ENCODE data around the gene HCFC2. TPM values are rescaled to one million over a fixed set of nuclear protein-coding genes. Genes with fewer than 3 reads are reported as not detected.

HCFC2 gene
- total and polyA plus RNA-seq, 2 of the 8 experiments (the other 6 are each of a cell fraction or from before 2014, with no cell fraction given), result 0.62 to 1.8 TPM

GRCh38 chr12:104091136-104091535 is 26.8 kb downstream of the HCFC2 start:
- 85% methylated on average over 4 of the region's 4 CpGs; no CpG with 5 or more reads in 1 of the 2 experiments for WGBS, 2 experiments (ENCODE audit: extremely low coverage in 1 of 2, insufficient coverage in 1 of 2, insufficient read length in 1 of 2, insufficient replicate concordance in 2 of 2, low coverage in 1 of 2, low lambda C conversion rate in 2 of 2, missing lambda C conversion rate in 1 of 2)
- CTCF ChIA-PET (ENCODE audit: partially characterized antibody), result interaction anchor here (1.4 to 3.2 kb wide), 3 partner anchors 9 to 35 kb away, joined by 5 to 15 read pairs (median 6); no protein-coding TSS in a partner anchor
- TF ChIP-seq RFX5 (IDR thresholded peaks at IDR 0.05; ENCODE audit: borderline replicate concordance, low read depth, low read length) (no peak), ATF2 (IDR thresholded peaks at IDR 0.05; ENCODE audit: low read length) (no peak), CHD2 (IDR thresholded peaks at IDR 0.05; ENCODE audit: low read length) (no peak), SIN3A (conservative IDR thresholded peaks at IDR 0.05 in 1 of 2, IDR thresholded peaks at IDR 0.05 in 1 of 2; ENCODE audit: low read depth in 1 of 2, low read length in 2 of 2) (no peak), FOSL1 (IDR thresholded peaks at IDR 0.05; ENCODE audit: insufficient read depth, low read depth, low read length) (no peak), JUN (IDR thresholded peaks at IDR 0.05; ENCODE audit: low read depth, low read length) (no peak), SRF (IDR thresholded peaks at IDR 0.05; ENCODE audit: low read depth, low read length) (no peak), TBP (IDR thresholded peaks at IDR 0.05; ENCODE audit: low read depth, low read length) (no peak), KDM5A (IDR thresholded peaks at IDR 0.05; ENCODE audit: low read length) (no peak), SP1 (IDR thresholded peaks at IDR 0.05; ENCODE audit: low read depth, low read length) (no peak), CTBP2 (IDR thresholded peaks at IDR 0.05; ENCODE audit: borderline replicate concordance, insufficient read depth, insufficient read length, low read length) (no peak), SIRT6 (IDR thresholded peaks at IDR 0.05; ENCODE audit: low read length) (no peak), GTF2F1 (IDR thresholded peaks at IDR 0.05; ENCODE audit: borderline replicate concordance, low read depth, low read length) (no peak)

More at GRCh38 chr12:104091136-104091535, 26.8 kb downstream of the HCFC2 start:
- peaks cover 0 to 1% (median 0%) of the 10 kb centered on the region in 4 experiments; a peak in 1 of 7 replicates for H3K27me3 ChIP-seq (replicated peaks in 1 of 4; ENCODE audit: control insufficient read depth in 3 of 4, extremely low read depth in 1 of 4, insufficient read depth in 3 of 4, low read length in 3 of 4)
- no peak overlapping the region for H3K56ac ChIP-seq (replicated peaks; ENCODE audit: insufficient read length, low read depth, low read length)
- H3K23me2 ChIP-seq (ENCODE audit: low read depth, low read length), result no peaks in the 10 kb centered on the region
- no peak overlapping the region for H3K27ac ChIP-seq (ENCODE audit: low read depth, low read length)
- H2BK120ac ChIP-seq (replicated peaks; ENCODE audit: low read depth, low read length), result no peak overlapping the region
- no peak overlapping the region for H3K9ac ChIP-seq (replicated peaks in 1 of 4; ENCODE audit: extremely low read depth in 1 of 4, low read depth in 3 of 4, low read length in 3 of 4)
- no peaks in the 10 kb centered on the region for H3K4me1 ChIP-seq (replicated peaks in 1 of 4; ENCODE audit: control insufficient read depth in 3 of 4, insufficient read depth in 4 of 4, low read length in 3 of 4)
- no peak overlapping the region for H2BK12ac ChIP-seq (ENCODE audit: low read depth, low read length)
- no peak overlapping the region for H3K18ac ChIP-seq (ENCODE audit: extremely low read depth, low read length)
- no peak for DNase-seq (ENCODE audit: low read depth in 1 of 2, low spot score in 2 of 2)
- peak overlapping the region; percentile 26; the same call in 1 of the 2 replicates for H2AFZ ChIP-seq (ENCODE audit: low read length)
- H4K20me1 ChIP-seq (replicated peaks in 1 of 2; ENCODE audit: control insufficient read depth in 1 of 2, insufficient read depth in 2 of 2, low read length in 2 of 2), result no peaks in the 10 kb centered on the region
- H3K9me3 ChIP-seq (ENCODE audit: insufficient read depth in 2 of 2, low read depth in 1 of 2, low read length in 1 of 2), result no peaks in the 10 kb centered on the region
- no peak overlapping the region for H4K8ac ChIP-seq (ENCODE audit: extremely low read depth, insufficient read depth, low read length)
- H2BK20ac ChIP-seq (ENCODE audit: low read length), result no peak overlapping the region
- no peak overlapping the region for H3K14ac ChIP-seq (ENCODE audit: insufficient read length)
- H3K79me1 ChIP-seq (ENCODE audit: low read depth, low read length), result no peaks in the 10 kb centered on the region
- no peak overlapping the region for H4K5ac ChIP-seq (ENCODE audit: insufficient read length, low read depth, low read length)
- H3K36me3 ChIP-seq (ENCODE audit: control insufficient read depth in 2 of 4, insufficient read depth in 4 of 4, low read length in 3 of 4), result no peaks in the 10 kb centered on the region
- no peak overlapping the region for H3K23ac ChIP-seq (ENCODE audit: insufficient read length)
- H3K79me2 ChIP-seq (ENCODE audit: control insufficient read depth in 1 of 2, insufficient read depth in 2 of 2, low read length in 2 of 2), result no peaks in the 10 kb centered on the region
- POLR2A ChIA-PET (ENCODE audit: partially characterized antibody), result no interaction called here
- H4K91ac ChIP-seq (replicated peaks; ENCODE audit: insufficient read length, low read length), result no peak overlapping the region
- H3K4me2 ChIP-seq (ENCODE audit: insufficient read depth in 1 of 2, low read depth in 2 of 2, low read length in 2 of 2), result no peak overlapping the region
- no peak overlapping the region for H2BK5ac ChIP-seq (ENCODE audit: low read depth, low read length)
- H2AK5ac ChIP-seq (ENCODE audit: low read depth, low read length), result no peak overlapping the region
- FAIRE-seq, result no peak
- no peak overlapping the region for H3K4me3 ChIP-seq (ENCODE audit: extremely low read depth in 1 of 4, insufficient read depth in 2 of 4, low read depth in 3 of 4, low read length in 4 of 4)
- peak overlapping the region; percentile 19; the same call in 1 of the 2 replicates for H2BK15ac ChIP-seq (ENCODE audit: low read length)
- no peak overlapping the region for H3K4ac ChIP-seq (replicated peaks; ENCODE audit: insufficient read length, low read depth, low read length)

All from H1 (cell line).